ENCODE measurements around the gene PROP1.
"Not testable (repeated sequence)": the region's sequence is repeated elsewhere in the genome, so short reads cannot be mapped to it uniquely, and the experiment has no call there.

The PROP1 gene

DNA sequence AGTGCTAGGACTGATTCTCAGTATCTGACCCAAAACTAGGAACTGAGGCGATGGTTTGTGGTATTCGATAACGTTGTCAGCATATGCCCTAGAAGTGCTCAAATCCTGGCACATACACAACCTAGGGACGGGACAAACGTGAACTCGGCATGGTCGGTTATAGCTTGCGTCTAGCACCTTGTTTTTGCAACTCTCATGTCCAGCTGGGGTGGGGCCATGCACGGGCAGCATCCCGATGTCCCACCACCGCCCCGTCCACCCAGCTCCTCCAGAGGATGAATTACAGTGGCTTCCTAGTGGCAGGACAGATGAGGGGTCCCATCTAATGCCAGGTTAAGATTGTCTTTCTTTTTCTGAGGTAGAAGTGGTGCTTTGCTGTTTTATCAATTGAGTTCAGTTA is 31.6 kb downstream of the PROP1 start:
- Histone ChIP-seq H3K27me3 (peaks cover 6% of the 10 kb centered on the region), H3K4me3 (ENCODE audit: low read depth in 1 of 2, low read length in 1 of 2) (no peak overlapping the region), H3K4me1 (ENCODE audit: control insufficient read depth in 1 of 2, insufficient read depth in 1 of 2, low read depth in 1 of 2, low read length in 1 of 2) (no peaks in the 10 kb centered on the region), H3K9me3 (no peaks in the 10 kb centered on the region), H3K27ac (no peak overlapping the region), H3K36me3 (no peaks in the 10 kb centered on the region)
- TF ChIP-seq, protein P1, sequence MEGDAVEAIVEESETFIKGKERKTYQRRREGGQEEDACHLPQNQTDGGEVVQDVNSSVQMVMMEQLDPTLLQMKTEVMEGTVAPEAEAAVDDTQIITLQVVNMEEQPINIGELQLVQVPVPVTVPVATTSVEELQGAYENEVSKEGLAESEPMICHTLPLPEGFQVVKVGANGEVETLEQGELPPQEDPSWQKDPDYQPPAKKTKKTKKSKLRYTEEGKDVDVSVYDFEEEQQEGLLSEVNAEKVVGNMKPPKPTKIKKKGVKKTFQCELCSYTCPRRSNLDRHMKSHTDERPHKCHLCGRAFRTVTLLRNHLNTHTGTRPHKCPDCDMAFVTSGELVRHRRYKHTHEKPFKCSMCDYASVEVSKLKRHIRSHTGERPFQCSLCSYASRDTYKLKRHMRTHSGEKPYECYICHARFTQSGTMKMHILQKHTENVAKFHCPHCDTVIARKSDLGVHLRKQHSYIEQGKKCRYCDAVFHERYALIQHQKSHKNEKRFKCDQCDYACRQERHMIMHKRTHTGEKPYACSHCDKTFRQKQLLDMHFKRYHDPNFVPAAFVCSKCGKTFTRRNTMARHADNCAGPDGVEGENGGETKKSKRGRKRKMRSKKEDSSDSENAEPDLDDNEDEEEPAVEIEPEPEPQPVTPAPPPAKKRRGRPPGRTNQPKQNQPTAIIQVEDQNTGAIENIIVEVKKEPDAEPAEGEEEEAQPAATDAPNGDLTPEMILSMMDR (IDR thresholded peaks at IDR 0.05): no peak

DNA sequence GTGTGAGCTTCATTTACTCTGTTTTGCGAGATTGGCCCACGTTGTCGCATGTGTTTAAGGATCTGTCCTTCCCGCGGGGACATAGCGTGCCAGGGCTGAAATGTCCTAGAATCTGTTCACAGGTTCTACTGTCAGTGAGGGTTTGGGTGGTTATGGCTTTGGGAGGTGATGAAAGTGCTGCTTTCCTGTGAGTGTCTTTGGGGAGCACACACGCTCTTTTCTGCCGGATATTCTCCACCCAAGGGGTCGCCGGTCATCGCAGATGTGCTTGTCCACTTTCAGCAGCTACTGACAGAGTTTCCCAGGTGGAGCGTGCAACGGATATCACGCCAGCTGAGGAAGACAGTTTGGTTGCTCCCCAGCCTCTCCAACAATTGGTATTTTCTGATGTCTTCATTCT is 32.1 kb downstream of the PROP1 start:
- H3K4me1 ChIP-seq (ENCODE audit: control insufficient read depth in 1 of 2, insufficient read depth in 1 of 2, low read depth in 1 of 2, low read length in 1 of 2): no peaks in the 10 kb centered on the region
- H3K9me3 ChIP-seq: no peaks in the 10 kb centered on the region
- no peak overlapping the region for H3K4me3 ChIP-seq (ENCODE audit: low read depth in 1 of 2, low read length in 1 of 2)
- H3K27me3 ChIP-seq: peaks cover 5% of the 10 kb centered on the region
- H3K36me3 ChIP-seq: no peaks in the 10 kb centered on the region
- TF ChIP-seq, protein P1 (IDR thresholded peaks at IDR 0.05): no peak
- H3K27ac ChIP-seq: no peak overlapping the region

DNA sequence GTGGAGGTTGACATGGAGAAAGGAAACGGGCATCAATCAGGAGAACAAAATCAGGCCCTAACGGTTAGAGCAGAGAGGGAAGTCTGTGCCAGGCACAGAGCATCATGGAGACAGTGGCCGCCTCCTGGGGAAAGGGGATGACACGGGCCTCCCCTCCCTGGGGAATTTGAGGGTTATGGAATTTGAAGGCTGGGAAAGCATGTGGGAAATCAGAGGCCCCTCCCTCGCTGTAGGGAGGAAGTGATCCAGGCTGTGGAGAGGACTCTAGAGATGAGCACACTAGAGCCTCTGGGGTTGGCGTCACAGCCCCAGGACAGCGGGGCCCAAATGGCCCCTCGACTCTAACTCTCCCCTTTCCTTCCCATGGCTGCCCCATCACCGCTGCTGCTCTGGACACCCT is 36.7 kb downstream of the PROP1 start:
- H3K27me3 ChIP-seq: no peaks in the 10 kb centered on the region
- TF ChIP-seq, protein P1 (IDR thresholded peaks at IDR 0.05): no peak
- H3K27ac ChIP-seq: no peak overlapping the region
- H3K4me1 ChIP-seq (ENCODE audit: control insufficient read depth in 1 of 2, insufficient read depth in 1 of 2, low read depth in 1 of 2, low read length in 1 of 2): no peaks in the 10 kb centered on the region
- H3K9me3 ChIP-seq: no peaks in the 10 kb centered on the region
- no peaks in the 10 kb centered on the region for H3K36me3 ChIP-seq
- no peak overlapping the region for H3K4me3 ChIP-seq (ENCODE audit: low read depth in 1 of 2, low read length in 1 of 2)

DNA sequence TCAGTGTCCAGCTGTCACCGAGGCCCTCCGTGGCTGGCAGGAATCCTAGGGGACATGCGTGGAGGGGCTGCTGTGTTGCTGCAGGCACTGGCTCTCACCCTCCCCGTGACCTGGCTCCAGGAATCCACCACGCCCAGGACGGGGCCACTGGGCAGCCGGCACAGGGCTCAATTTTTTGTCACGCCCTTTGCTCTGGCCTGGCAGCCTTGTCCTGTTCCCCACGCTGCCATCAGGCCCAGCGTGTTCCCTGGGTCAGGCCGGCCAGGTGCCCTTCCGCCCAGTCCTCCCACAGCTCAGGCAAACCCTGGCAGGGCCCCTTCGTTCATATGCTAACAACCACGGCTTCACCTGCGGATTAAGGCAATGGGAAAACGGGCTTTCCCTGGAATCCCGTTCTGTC is 37.3 kb downstream of the PROP1 start:
- H3K27ac ChIP-seq: no peak overlapping the region
- TF ChIP-seq, protein P1 (IDR thresholded peaks at IDR 0.05): no peak
- H3K4me3 ChIP-seq (ENCODE audit: low read depth in 1 of 2, low read length in 1 of 2): no peak overlapping the region
- no peaks in the 10 kb centered on the region for H3K4me1 ChIP-seq (ENCODE audit: control insufficient read depth in 1 of 2, insufficient read depth in 1 of 2, low read depth in 1 of 2, low read length in 1 of 2)
- H3K27me3 ChIP-seq: no peaks in the 10 kb centered on the region
- no peaks in the 10 kb centered on the region for H3K9me3 ChIP-seq
- no peaks in the 10 kb centered on the region for H3K36me3 ChIP-seq

DNA sequence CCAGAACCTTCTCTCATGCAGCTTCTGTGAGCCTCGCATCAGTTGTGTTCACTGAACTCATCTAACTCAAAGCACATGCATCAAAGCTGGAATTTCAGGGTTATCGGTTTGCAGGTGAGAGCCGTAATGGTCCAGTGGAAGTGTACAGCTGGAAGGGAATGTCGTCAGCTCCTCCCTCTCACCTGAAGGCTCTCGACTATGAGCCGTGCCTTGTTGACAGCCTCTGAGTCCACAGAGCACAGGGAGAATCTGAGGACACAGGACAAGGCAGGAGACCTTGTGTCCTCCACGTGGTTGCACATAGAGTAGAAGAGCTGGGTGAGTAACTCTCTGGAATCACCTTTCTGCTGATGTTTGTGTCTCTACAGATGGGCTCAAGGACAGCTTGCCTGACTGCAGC is 38.8 kb downstream of the PROP1 start:
- H3K9me3 ChIP-seq: no peaks in the 10 kb centered on the region
- TF ChIP-seq, protein P1 (IDR thresholded peaks at IDR 0.05): no peak
- no peak overlapping the region for H3K27ac ChIP-seq
- no peaks in the 10 kb centered on the region for H3K36me3 ChIP-seq
- H3K4me3 ChIP-seq (ENCODE audit: low read depth in 1 of 2, low read length in 1 of 2): no peak overlapping the region
- H3K4me1 ChIP-seq (ENCODE audit: control insufficient read depth in 1 of 2, insufficient read depth in 1 of 2, low read depth in 1 of 2, low read length in 1 of 2): no peaks in the 10 kb centered on the region
- no peaks in the 10 kb centered on the region for H3K27me3 ChIP-seq

DNA sequence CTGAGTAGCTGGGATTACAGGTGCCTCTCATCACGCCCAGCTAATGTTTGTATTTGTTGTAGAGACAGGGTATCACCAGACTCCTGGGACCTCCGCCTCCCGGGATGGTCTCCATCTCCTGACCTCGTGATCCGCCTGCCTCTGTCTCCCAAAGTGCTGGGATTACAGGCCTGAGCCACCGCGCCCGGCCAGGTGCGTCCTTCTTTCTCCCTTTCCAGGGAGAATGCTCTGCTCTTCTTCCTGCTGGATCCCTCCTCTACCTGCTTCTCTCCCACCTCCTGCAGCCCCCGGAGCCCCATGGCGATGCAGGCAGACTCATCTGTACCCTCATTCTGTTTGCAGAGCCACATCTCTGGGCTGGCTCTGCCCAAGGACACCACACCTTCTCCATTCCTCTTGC is 42.9 kb downstream of the PROP1 start:
- not testable (repeated sequence) for H3K9me3 ChIP-seq; H3K27me3 ChIP-seq; H3K36me3 ChIP-seq; H3K4me1 ChIP-seq (ENCODE audit: control insufficient read depth in 1 of 2, insufficient read depth in 1 of 2, low read depth in 1 of 2, low read length in 1 of 2); H3K27ac ChIP-seq; H3K4me3 ChIP-seq (ENCODE audit: low read depth in 1 of 2, low read length in 1 of 2)

DNA sequence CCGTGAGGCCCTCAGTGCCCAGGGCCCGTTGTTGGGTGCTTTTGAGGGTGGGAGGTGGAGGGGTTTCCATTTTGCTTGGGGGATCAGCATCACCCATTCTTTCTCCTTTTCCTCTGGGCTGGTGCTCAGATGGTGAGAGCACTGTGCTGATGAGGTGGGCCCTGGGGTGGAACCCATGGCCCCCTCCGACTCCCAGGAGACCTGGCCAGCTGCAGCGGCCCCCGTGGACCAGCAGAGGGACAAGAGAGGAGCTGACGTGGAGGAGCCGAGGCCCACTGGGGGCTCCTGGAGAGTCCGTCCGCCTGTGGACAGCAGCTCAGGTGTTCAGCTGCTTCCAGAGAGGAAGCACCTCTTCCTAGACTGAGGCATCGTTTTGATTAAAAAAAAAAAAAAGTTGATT is 46.4 kb downstream of the PROP1 start:
- not testable (repeated sequence) for H3K4me3 ChIP-seq (ENCODE audit: low read depth in 1 of 2, low read length in 1 of 2); H3K9me3 ChIP-seq; H3K4me1 ChIP-seq (ENCODE audit: control insufficient read depth in 1 of 2, insufficient read depth in 1 of 2, low read depth in 1 of 2, low read length in 1 of 2); H3K36me3 ChIP-seq; H3K27ac ChIP-seq
- peaks cover 18% of the 10 kb centered on the region for H3K27me3 ChIP-seq

DNA sequence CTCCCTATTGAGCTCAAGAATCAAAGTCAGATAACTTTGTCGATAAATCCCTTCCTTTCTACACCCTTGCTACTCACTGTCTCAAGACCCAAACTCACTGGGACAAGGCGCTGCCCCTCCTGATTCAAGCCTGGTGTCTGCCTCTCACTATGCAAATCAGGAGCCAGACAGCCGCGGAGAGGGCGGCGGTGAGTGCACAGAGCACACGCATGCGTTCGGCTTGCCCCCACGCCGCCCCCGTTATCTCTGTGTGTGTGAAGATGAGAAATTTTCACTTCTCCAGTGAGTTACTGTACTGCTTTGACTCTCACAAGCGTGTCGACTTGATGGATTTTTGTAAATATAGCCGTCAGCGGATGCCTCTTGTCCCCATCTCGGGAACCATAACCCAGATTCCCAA is 47.0 kb downstream of the PROP1 start:
- H3K27ac ChIP-seq: not testable (repeated sequence)

DNA sequence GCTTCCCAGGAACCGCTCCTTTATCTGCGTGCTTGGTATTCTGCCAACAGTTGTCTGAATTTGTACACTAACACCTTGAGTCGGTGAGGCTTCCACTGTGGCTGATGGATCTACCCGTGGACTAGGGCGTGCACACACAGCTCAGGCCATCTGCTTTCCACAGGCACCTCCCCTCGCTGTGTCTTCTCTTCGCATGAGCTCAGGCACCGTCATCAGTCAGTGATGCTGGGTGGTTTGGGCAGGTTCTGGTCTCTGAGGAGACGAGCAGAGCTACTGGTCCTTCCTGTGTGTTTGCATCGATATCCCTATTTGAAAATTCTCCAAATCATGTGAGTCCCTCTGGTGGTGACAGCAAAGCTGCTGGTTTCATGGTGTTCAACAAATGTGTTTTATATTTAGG is 48.1 kb downstream of the PROP1 start:
- H3K4me3 ChIP-seq (ENCODE audit: low read depth in 1 of 2, low read length in 1 of 2); H3K27ac ChIP-seq; H3K9me3 ChIP-seq; H3K36me3 ChIP-seq; H3K4me1 ChIP-seq (ENCODE audit: control insufficient read depth in 1 of 2, insufficient read depth in 1 of 2, low read depth in 1 of 2, low read length in 1 of 2): not testable (repeated sequence)
- peaks cover 36% of the 10 kb centered on the region for H3K27me3 ChIP-seq

More for the DNA sequence above, 47.0 kb downstream of the PROP1 start:
- H3K36me3 ChIP-seq; H3K9me3 ChIP-seq; H3K4me1 ChIP-seq (ENCODE audit: control insufficient read depth in 1 of 2, insufficient read depth in 1 of 2, low read depth in 1 of 2, low read length in 1 of 2); H3K4me3 ChIP-seq (ENCODE audit: low read depth in 1 of 2, low read length in 1 of 2): not testable (repeated sequence)
- H3K27me3 ChIP-seq: peaks cover 24% of the 10 kb centered on the region

All from neutrophil (primary cell).